Astrocyte (in vitro differentiated cells and primary cell): ENCODE results near the gene FREY1. TPM values are rescaled to one million over a fixed set of nuclear protein-coding genes. Genes with fewer than 3 reads are reported as not detected.
A peak's percentile ranks its signal among the peaks of the same experiment; 100 is the strongest.
"Not testable (repeated sequence)": the region's sequence is repeated elsewhere in the genome, so short reads cannot be mapped to it uniquely, and the experiment has no call there.

ENCODE experiments used
- DNase-seq: peaks from one replicate; pipeline ENCODE4 v3.0.0-alpha.2; 2010; ENCODE audit warnings: low read depth
- FAIRE-seq: peaks from 2 replicates; lab custom pipeline; 2011; peaks lifted over from hg19 to GRCh38; lab: Jason Lieb, UNC
- H2AFZ ChIP-seq: 2 replicates; pipeline ENCODE4 v1.6.0; 2012; ENCODE audit warnings: low read depth, low read length, inconsistent platforms
- H3K27ac ChIP-seq: 2 replicates; pipeline ENCODE4 v1.5.1; 2011; ENCODE audit warnings: low read depth, low read length, inconsistent platforms
- H3K27me3 ChIP-seq: 2 replicates; pipeline ENCODE4 v1.6.0; 2011; ENCODE audit warnings: low read length, inconsistent platforms; ENCODE audit not compliant: insufficient read depth
- H3K36me3 ChIP-seq: 2 replicates; pipeline ENCODE4 v1.5.1; 2011; ENCODE audit warnings: low read length, inconsistent platforms; ENCODE audit not compliant: insufficient read depth
- H3K4me1 ChIP-seq: 2 replicates; pipeline ENCODE4 v1.5.1; 2011; ENCODE audit warnings: low read length, inconsistent platforms; ENCODE audit not compliant: insufficient read depth
- H3K4me2 ChIP-seq: 2 replicates; pipeline ENCODE4 v1.6.0; 2012; ENCODE audit warnings: low read length, inconsistent platforms
- H3K4me3 ChIP-seq: 2 replicates; pipeline ENCODE4 v1.5.1; 2011; ENCODE audit warnings: low read depth, mild to moderate bottlenecking, low read length, inconsistent platforms; ENCODE audit not compliant: insufficient read depth
- H3K79me2 ChIP-seq: 2 replicates; pipeline ENCODE4 v1.6.0; 2012; ENCODE audit warnings: mild to moderate bottlenecking, low read length, inconsistent platforms; ENCODE audit not compliant: insufficient read depth
- H3K9ac ChIP-seq: 2 replicates; pipeline ENCODE4 v1.6.0; 2012; ENCODE audit warnings: mild to moderate bottlenecking, low read length, inconsistent platforms
- H3K9me3 ChIP-seq: 2 replicates; pipeline ENCODE4 v1.5.1; 2012; ENCODE audit warnings: low read depth, mild to moderate bottlenecking, low read length, inconsistent platforms; ENCODE audit not compliant: insufficient read depth
- H4K20me1 ChIP-seq: 2 replicates; pipeline ENCODE4 v1.6.0; 2012; ENCODE audit warnings: low read length, inconsistent platforms; ENCODE audit not compliant: insufficient read depth
- H3K27ac Mint-ChIP-seq: one replicate; pipeline ENCODE4 v1.8.0; 2021; ENCODE audit warnings: mild to moderate bottlenecking, mixed read lengths; ENCODE audit not compliant: unreplicated experiment
- H3K27me3 Mint-ChIP-seq: one replicate; pipeline ENCODE4 v1.8.0; 2021; ENCODE audit warnings: low read depth, mixed read lengths; ENCODE audit not compliant: unreplicated experiment
- H3K36me3 Mint-ChIP-seq: one replicate; pipeline ENCODE4 v1.8.0; 2021; ENCODE audit warnings: low read depth, mixed read lengths; ENCODE audit not compliant: unreplicated experiment
- H3K4me1 Mint-ChIP-seq: one replicate; pipeline ENCODE4 v1.8.0; 2021; ENCODE audit warnings: low read depth, mixed read lengths; ENCODE audit not compliant: unreplicated experiment
- H3K4me3 Mint-ChIP-seq: one replicate; pipeline ENCODE4 v1.8.0; 2021; ENCODE audit warnings: mild to moderate bottlenecking, moderate library complexity, mixed read lengths; ENCODE audit not compliant: unreplicated experiment
- H3K9me3 Mint-ChIP-seq: one replicate; pipeline ENCODE4 v1.8.0; 2021; ENCODE audit warnings: mild to moderate bottlenecking, mixed read lengths; ENCODE audit not compliant: unreplicated experiment
- CTCF ChIP-seq: IDR thresholded peaks from 2 replicates; pipeline ENCODE4 v1.5.1; 2011; ENCODE audit warnings: low read depth, mild to moderate bottlenecking, inconsistent platforms, low read length, moderate library complexity; ENCODE audit not compliant: insufficient read depth
- EZH2 ChIP-seq: IDR thresholded peaks from 2 replicates; pipeline ENCODE4 v1.6.1; 2012; ENCODE audit warnings: mild to moderate bottlenecking, low read length, inconsistent platforms; ENCODE audit not compliant: insufficient read depth
- total RNA-seq: library from RNA; stranded (reverse); gene quantifications from 2 replicates; pipeline ENCODE4 v1.2.1, GENCODE V29; 2021

The FREY1 gene
- total RNA-seq, 1 donor from 2014 or later = 0.79 TPM

- peaks cover 6% of the 10 kb centered on the region for H3K4me1 Mint-ChIP-seq
- H3K27ac ChIP-seq = no peak overlapping the region
- no peak overlapping the region for H3K4me3 ChIP-seq
- no peaks in the 10 kb centered on the region for H3K9me3 ChIP-seq
- peak overlapping the region; percentile 89 for H3K4me2 ChIP-seq
- FAIRE-seq = no peak
- no peak overlapping the region for H3K4me3 Mint-ChIP-seq
- no peak for DNase-seq
- peaks cover 4% of the 10 kb centered on the region for H3K27me3 Mint-ChIP-seq
- H3K79me2 ChIP-seq = no peaks in the 10 kb centered on the region
- H3K36me3 ChIP-seq = no peaks in the 10 kb centered on the region
- TF ChIP-seq CTCF (no peak), EZH2 (no peak)
- peaks cover 14% of the 10 kb centered on the region for H4K20me1 ChIP-seq
- peaks cover 5% of the 10 kb centered on the region for H3K36me3 Mint-ChIP-seq
- H3K4me1 ChIP-seq = peaks cover 18% of the 10 kb centered on the region
- H3K27ac Mint-ChIP-seq = no peak overlapping the region
- H3K9me3 Mint-ChIP-seq = peaks cover 2% of the 10 kb centered on the region
- no peak overlapping the region for H3K9ac ChIP-seq
- no peak overlapping the region for H2AFZ ChIP-seq
- H3K27me3 ChIP-seq = no peaks in the 10 kb centered on the region
These were observed 5.4 kb downstream of the FREY1 start for GRCh38 chr11:45901626-45902025.

GRCh38 chr11:45900916-45901617 lies 6.0 kb downstream of the FREY1 start:
- Histone ChIP-seq H3K36me3 (no peaks in the 10 kb centered on the region), H4K20me1 (peaks cover 14% of the 10 kb centered on the region), H3K79me2 (no peaks in the 10 kb centered on the region), H3K9ac (peak overlapping the region; percentile 87), H3K4me2 (peak overlapping the region; percentile 89), H3K9me3 (no peaks in the 10 kb centered on the region), H3K27ac (no peak overlapping the region), H2AFZ (no peak overlapping the region), H3K4me3 (peak overlapping the region; percentile 70), H3K4me1 (peaks cover 18% of the 10 kb centered on the region), H3K27me3 (no peaks in the 10 kb centered on the region)
- peak overlapping the region; percentile 88 for H3K4me3 Mint-ChIP-seq
- peaks cover 2% of the 10 kb centered on the region for H3K9me3 Mint-ChIP-seq
- peaks cover 6% of the 10 kb centered on the region for H3K4me1 Mint-ChIP-seq
- peaks cover 4% of the 10 kb centered on the region for H3K27me3 Mint-ChIP-seq
- TF ChIP-seq CTCF (no peak), EZH2 (no peak)
- DNase-seq (no peak), FAIRE-seq (no peak)
- H3K27ac Mint-ChIP-seq = peak overlapping the region; percentile 88
- H3K36me3 Mint-ChIP-seq = peaks cover 5% of the 10 kb centered on the region

- H3K36me3 ChIP-seq, H3K9me3 Mint-ChIP-seq, H3K27me3 ChIP-seq, FAIRE-seq, H3K9me3 ChIP-seq, H3K36me3 Mint-ChIP-seq, DNase-seq, H3K27me3 Mint-ChIP-seq, H3K79me2 ChIP-seq, H3K4me1 Mint-ChIP-seq, H3K27ac ChIP-seq: not testable (repeated sequence)
- H3K9ac ChIP-seq = peak overlapping the region; percentile 87
- peaks cover 14% of the 10 kb centered on the region for H4K20me1 ChIP-seq
- H2AFZ ChIP-seq = peak overlapping the region; percentile 41
- Mint-ChIP-seq H3K27ac (peak overlapping the region; percentile 88), H3K4me3 (peak overlapping the region; percentile 88)
- H3K4me2 ChIP-seq = peak overlapping the region; percentile 89
- peaks cover 18% of the 10 kb centered on the region for H3K4me1 ChIP-seq
- H3K4me3 ChIP-seq = peak overlapping the region; percentile 70
These were observed 6.8 kb downstream of the FREY1 start for GRCh38 chr11:45900175-45900800.
